HG03097 (cell line): ENCODE results near the gene ARL9.
A peak's percentile ranks its signal among the peaks of the same experiment; 100 is the strongest.
"Not testable (repeated sequence)": the region's sequence is repeated elsewhere in the genome, so short reads cannot be mapped to it uniquely, and the experiment has no call there.

Source experiments
- ATAC-seq: cut with Tn5 transposase; IDR thresholded peaks from one replicate; pipeline ENCODE4 v1.9.1; 2021; ENCODE audit not compliant: unreplicated experiment, low FRiP score

ARL9 gene, protein sequence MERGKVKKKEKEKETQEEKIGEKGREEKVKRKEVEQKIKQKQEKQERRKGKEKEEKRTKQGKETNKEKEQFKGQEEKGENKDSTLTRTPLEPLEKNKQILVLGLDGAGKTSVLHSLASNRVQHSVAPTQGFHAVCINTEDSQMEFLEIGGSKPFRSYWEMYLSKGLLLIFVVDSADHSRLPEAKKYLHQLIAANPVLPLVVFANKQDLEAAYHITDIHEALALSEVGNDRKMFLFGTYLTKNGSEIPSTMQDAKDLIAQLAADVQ

DNA sequence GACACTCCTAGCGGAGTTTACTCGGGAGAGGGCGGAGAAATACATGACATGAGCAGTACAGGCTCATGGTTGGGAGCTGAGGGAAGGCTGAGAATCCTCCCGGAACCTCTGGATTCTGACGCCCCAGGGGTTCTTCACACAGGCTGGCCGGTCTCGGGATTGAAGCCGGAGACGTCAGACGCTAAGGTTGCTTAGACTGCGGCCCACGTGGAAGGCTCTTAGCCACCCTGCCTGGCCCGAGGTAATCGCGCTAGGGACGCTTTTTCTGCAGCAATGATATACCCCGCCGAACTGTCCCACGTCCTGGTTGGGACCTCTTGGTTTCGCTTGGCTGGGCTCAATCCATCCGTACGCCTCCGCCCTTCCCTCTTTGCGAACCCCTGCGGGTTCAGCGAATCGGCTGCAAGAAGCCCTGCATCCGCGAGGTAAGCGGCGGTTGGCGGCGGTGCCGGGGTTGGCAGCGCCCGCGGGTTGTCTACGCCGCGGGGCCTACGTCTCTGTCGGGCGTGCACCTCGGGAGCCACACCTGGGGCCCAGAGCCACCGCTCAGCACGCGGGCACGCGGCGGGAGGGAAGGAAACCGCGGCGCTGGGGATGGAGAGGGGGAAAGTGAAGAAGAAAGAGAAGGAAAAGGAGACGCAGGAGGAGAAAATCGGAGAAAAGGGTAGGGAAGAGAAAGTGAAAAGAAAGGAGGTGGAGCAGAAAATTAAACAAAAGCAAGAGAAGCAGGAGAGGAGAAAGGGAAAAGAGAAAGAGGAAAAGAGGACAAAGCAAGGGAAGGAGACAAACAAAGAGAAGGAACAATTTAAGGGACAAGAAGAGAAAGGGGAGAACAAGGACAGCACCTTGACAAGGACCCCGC lies at the start of gene ARL9:
Gene ARL9, plus strand, starts transcription at position 523 of the 862 bp plus-strand sequence. Its CDS starts 72 bp downstream, at position 595.
- peak; percentile 70 for ATAC-seq

DNA sequence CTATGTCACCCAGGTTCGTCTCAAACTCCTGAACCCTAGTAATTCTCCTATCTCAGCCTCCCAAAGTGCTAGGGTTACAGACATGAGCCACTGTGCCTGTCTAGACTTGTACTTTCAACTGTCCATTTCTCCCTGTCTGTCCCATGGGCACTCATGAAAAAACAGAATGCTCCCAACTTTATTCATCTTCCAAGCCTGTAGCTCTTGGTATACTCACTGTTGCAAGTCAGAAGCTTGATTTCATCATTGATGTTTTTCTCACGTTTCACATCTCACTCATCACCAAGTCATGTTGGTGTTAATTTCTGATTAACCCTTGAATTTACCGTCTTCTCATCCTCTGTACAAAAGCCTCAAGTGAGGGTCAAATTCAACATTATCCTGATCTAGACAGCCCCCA lies 45.5 kb upstream of the ARL9 start:
- no peak for ATAC-seq

DNA sequence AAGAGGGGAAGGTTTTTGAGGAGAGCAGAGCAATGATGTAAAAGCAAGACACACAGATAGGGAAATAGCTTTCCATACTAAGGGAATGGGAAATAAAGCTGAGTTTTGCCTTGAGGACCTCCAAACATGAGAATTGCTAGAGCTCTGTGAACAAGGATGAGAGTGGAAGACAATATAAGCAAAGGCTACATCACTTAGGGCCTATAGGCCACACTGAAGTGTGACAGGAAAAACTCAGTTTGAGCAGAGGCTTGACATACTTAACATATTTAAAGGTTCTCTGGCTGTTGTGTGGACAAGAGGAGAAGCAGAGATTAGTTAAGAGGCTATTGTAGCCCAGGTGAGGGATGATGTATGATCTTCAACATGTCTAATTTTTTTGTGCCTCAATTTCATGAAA lies 43.4 kb upstream of the ARL9 start:
- ATAC-seq: no peak

DNA sequence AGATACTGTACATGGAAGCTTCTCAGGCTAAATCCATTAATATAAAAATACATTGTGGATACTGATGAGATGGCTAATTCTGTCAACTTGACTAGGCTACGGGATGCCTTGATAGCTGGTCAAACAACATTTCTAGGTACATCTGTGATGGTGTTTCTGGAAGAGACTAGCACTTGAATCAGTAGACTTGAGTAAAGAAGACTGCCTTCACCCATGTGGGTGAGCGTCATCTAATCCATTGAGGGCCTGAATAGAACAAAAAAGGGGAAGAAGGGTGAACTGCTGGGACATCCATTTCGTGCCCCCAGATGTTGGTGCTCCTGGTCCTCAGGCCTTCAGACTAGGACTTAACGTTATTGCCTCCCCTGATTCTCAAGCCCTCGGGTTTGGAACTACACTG lies 41.9 kb upstream of the ARL9 start:
- ATAC-seq: no peak

DNA sequence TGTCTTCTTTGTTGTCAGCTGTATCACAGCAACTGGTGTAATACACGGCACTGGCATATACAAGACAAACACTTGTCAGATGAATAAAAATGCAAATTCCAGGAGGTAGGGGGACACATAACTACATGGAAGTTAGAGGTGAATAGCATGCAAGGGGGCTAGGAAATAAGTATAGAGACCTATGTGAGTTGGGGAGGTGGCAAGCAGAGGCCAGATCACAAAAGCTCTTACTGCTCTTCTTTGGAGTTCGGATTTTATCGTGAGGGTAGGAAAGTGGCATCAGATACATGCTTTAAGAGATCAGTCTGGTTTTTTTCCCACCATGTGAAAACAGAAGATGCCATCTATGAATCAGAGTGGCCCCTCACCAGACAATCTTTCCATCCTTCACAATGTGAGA lies 41.0 kb upstream of the ARL9 start:
- ATAC-seq: no peak

DNA sequence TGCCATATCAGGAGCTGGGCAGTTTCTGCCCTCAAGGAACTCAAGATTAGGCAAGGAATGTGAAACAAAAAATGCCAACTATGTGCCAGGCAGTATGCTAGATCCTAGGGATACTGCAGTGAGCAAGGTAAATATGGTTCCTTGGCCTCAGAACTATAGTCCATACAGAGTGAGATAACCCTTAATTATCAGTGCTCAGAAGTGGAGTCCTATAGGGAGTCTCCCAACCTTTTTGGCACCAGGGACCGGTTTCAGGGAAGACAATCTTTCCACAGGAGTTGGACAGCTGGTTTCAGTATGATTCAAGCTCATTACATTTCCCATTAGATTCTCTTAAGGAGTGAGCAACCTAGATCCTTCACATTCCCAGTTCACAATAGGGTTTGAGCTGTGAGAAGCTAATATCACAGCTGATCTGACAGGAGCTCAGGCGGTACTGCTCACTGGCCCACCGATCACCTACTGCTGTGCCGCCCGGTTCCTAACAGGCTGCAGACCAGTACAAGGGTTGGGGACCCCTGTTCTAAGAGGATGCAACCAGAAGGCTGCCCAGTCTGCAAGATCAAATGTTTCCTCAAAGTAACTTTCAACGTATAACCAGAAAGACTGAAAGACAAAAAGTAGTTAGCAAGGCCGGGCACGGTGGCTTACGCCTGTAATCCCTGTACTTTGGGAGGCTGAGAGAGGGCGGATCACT lies 39.8 kb upstream of the ARL9 start:
- no peak for ATAC-seq

DNA sequence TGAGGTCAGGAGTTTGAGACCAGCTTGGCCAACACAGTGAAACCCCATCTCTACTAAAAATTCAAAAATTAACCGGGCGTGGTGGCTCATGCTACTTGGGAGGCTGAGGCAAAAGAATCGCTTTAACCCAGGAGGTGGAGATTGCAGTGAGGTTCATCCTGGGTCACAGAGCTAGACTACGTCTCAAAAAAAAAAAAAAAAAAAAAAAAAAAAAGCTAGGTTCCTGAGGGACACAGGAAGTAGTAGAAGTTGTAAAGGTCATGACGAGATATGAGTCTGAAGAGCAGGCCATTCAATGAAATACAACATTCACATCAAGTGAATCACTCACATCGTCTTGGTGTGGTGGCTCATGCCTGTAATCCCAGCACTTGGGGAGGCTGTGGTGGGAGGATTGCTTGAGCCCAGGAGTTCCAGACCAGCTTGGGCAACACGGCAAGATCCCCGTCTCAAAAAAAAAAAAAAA lies 39.3 kb upstream of the ARL9 start:
- ATAC-seq: not testable (repeated sequence)

DNA sequence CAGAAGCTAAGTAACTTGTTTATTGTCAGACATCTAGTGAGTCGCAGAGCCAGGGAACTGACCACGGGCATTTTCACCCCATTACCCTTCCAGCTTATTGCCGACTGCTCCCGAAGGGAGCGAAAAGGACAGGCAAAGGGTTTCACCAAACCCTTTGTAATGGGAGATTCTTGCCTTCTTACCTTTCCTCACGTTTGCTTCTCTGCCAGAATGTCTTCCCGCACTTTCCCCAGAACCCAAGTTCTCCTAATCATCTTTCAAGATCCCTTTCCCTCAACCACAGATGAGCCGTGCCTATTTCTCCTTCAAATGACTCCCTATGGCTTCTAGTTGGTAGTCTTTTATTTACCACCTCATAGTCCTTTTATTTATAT lies 38.7 kb upstream of the ARL9 start:
- no peak for ATAC-seq

DNA sequence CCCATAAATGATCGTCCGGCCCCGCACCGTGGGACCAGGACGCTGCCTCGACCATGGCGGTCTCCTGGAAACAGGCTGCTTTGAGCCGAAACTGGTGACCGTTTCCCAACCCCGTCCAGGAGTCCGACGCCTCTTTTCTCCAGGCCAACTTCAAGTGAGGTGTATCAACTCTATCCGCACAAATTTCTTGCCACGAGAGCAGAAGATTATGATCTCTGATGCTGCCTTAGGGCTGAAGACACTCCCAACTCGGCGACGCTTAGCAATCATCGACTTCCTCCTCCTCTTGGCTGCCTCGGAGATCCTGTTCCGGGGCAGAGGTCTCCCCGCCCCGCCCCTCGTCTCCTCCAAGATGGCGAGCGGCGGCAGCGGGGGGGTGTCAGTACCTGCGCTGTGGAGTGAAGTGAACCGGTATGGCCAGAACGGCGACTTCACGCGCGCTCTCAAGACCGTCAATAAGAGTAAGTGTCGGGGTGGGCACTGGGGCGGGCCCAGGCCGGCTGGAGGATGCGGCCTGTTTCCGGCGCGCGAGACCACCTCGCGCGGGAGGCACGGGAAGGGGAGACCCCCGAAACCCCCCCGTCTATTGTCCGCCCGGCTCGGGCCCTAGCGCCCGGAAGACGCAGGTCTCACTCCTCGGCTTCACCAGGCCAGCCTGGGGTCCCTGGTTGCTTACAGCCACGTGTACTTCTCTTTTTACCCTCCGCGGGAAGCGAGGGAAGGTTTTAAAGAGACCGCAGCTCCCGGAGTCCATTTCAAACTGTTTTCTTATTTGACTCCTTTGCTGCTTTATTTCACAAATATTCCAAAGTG lies 38.1 kb upstream of the ARL9 start, which contains the start of gene SRP72:
Gene SRP72, plus strand, starts transcription at position 334 of the 813 bp plus-strand sequence. Its CDS starts 19 bp downstream, at position 353.
- ATAC-seq: peak; percentile 89

DNA sequence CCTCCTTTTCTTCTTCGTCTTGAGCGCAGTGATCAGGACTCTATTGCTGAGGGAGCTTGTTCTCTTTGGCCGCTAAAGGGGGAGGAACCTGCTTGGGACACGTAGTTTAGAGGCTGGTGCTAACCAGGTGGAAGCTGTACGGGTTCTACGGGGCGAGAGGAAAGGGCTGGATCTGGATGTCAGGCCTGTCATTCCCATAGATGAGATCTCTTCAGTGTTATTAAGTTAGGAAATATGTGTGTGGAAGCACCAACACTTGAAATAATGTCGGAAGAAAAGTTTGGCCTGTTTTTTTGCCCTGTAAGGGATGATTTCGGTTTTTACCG lies 37.5 kb upstream of the ARL9 start:
- peak; percentile 45 for ATAC-seq

DNA sequence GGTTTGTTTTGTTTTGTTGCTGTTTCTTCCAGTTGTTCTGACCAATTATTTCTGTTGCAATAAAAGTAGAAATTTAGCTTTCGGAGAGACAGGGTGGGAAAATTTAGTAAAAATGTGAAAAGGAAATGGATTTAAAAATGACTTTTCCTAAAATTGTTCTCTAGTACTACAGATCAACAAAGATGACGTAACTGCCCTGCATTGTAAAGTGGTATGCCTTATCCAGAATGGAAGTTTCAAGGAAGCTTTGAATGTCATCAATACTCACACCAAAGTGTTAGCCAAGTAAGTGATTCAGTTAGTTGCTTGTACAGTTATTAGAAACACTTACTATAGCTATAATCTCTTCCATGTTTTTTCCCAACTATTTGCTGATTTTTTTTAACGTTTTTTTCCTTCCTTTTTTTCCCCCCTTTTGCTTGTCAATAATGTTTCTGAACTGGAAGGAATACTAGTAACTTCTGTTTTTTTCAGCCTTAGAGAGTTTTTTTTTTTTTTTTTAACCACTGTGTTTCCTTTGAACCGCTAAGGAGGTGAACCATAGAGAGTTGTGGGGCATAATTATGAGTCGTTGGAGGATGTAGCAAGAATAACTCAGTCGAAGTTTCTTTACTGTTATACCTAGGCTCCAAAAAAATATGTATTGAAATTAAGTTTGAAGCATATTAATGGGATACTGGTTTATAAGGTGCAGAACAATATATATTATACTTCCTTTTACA lies 35.9 kb upstream of the ARL9 start:
- no peak for ATAC-seq

DNA sequence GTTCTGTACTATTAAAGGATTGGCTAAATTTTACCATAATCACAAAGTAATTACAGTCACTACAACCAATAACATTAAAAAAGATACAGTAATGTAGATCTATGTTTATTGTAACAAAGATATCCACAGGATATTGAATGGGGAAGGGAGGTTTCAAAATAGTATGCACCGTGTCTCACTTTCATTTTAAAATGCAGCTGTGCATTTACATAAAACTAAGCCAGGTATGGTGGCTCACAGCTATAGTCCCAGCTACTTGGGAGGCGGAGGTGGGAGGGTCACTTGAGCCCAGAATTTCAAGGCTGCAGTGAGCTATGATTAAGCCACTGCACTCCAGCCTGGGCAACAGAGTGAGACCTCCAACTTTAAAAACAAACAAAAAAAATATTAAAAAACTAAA lies 29.7 kb upstream of the ARL9 start:
- ATAC-seq: no peak

DNA sequence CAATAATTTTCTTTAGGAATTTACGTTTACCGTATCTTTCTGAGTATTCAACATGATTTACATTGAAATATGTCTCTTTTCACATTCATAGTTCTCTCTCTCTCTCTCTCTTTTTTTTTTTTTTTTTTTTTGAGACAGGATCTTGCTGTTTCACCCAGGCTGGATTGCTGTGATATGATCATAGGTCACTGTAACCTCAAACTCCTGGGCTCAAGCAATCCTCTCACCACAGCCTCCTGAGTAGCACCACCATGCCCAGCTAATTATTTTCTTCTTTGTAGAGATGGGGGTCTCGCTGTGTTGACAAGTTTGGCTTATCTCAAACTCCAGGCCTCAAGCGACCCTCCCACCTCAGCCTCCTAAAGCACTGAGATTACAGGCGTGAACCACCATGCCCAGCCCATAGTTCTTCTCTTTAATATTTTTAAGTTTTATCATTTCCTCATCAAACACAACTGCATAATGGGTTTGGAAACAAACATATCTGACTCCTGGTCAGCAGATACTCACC lies 28.3 kb upstream of the ARL9 start:
- no peak for ATAC-seq

DNA sequence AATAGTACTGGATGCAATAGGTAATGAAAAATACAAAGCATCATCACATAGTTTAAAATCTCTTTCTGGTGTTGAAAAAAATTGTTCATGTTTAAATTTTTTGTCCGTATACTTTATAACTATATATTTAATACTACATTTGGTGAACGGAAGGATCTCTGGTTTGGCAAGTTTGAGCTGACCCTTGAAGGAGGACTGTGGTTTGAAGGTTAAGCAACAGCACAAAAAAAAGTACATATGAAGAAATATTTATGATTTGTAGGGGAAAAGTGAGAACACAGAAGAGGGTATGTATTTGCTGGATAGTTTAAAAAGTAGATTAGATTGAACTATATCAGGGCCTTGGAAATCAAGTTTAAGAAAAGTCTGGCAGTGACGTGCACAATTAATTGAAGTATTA lies 24.9 kb upstream of the ARL9 start:
- no peak for ATAC-seq

DNA sequence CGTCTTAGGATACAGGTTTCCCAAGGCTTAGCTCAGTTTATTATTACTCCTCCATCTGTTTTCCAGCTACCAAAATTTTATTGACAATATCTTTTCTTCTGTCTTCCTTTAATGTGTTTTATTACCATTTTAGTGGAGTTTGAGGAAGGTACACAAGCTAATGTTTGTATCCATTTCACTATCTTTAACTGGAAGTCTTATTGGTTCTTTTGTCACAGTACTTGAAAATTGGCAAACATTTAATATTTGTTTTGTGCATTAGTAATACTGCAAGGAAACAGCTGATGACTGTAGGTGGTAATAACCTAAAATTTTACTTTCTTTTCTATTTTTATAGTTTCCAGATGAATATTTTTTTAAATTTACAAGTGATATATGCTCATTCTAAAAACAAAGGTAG lies 9.3 kb upstream of the ARL9 start:
- ATAC-seq: no peak

DNA sequence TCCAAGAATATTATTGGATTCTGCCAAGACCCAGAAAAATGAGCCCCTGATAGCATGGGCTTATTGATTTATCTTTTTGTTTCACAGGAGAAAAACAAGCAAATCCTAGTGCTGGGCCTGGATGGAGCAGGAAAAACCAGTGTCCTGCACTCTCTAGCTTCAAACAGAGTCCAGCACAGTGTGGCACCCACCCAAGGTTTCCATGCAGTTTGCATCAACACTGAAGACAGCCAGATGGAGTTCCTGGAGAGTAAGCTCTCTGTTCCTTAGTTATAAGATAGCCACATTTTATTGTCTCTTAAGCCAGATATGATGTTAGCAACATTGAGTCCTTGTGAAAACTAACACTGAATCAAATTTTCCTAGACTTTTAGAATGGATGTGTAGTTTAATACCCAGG lies 5.5 kb downstream of the ARL9 start:
- no peak for ATAC-seq

DNA sequence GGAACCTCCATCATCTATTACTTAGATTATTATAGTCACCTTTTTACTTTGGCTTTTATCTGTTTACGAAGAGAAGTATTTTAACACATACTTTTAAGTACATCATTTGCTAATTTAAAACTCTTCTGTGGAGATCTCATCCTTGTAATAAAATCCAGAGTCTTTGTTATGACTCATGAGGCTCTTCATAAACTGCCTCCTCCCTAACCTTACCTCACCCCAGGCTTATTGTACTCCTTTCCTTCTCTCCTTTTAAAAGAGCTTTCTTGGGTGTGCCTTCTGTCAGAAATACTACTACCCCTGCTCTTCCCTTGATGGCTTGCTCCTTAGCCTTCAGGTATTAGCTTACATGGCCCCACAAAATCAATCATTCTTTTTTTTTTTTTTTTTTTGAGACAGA lies 6.6 kb downstream of the ARL9 start:
- ATAC-seq: no peak

DNA sequence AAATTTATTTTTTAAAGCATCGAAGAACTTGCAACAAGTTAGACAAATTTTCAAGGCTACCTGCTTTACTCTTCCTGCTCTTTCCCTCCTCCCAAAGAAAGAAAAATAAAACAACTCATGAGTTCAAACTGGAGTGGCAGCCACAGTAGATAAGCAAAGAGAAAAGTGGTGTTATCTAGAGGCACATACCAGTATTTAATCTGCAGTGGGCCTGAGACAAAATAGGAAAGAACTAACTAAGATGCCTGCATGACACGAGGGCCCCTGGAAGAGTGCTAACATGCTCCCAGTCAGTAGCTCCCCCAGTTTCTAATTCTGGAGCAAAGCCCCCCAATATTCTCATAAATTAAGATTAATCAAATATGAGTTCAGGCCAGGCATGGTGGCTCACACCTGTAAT lies 7.9 kb downstream of the ARL9 start:
- no peak for ATAC-seq

DNA sequence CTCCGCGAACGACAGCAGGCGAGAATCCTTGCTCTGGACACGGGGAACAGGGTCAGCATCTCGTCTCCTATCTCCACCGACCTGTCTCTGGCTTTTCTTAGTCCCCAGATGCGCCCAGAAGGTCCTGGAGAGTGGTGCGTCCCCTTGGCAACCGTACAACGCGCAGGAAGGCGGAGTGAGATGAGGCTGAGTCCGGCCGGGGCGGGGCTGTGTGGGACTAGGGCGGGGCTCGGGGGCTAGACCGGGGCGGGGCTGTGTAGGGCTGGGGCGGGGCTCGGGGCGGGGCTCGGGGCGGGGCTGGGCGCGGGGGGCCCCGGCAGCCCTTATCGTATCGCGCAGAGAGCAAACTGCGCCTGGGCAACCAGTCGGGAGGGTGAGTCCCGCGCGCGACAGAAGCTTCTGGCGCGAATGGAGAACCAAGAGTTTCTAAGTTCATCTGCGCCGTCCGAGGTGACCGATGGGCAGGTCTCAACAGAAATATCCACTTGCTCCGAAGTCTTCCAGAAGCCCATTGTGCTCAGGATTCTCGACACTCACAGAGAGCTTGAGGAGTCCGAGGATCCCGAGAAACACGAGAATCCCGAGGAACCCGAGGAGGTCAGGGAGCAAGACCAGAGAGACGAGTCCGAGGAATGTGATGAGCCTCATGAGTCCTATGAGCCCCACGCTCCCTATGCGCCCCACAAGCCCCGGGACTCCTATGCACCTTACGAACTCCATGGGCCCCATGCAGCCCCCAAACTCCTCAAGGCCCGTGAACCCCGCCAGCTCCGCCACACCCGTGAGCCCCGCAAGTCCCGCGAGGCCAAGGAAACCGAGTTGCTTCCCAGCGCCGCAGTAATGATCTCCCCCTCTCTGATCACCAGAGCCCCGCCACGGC lies 24.9 kb downstream of the ARL9 start:
- peak; percentile 91 for ATAC-seq
